SU-DHL-6 (cell line): ENCODE data around the gene GNAO1.

Experiments
- H2AFZ ChIP-seq: fragments of 200-600 bp; sonication (generic); 2 replicates; pipeline ENCODE4 v1.6.1; 2014; ENCODE audit warnings: low read depth, mild to moderate bottlenecking, moderate library complexity, mixed read lengths, antibody characterized with exemption, low read length; ENCODE audit not compliant: severe bottlenecking
- H3F3A ChIP-seq: fragments of 200-600 bp; shearing (Covaris generic); 2 replicates; pipeline ENCODE4 v1.6.0; 2016; ENCODE audit warnings: antibody characterized with exemption, mild to moderate bottlenecking; ENCODE audit not compliant: insufficient read depth
- H3K27ac ChIP-seq: fragments of 200-600 bp; sonication (generic); 2 replicates; pipeline ENCODE4 v1.5.1; 2016; ENCODE audit warnings: low read depth, mild to moderate bottlenecking, low read length, moderate library complexity, mixed read lengths
- H3K27me3 ChIP-seq: fragments of 200-600 bp; sonication (generic), shearing (Covaris generic); 2 replicates; pipeline ENCODE4 v1.6.0; 2014; ENCODE audit warnings: mild to moderate bottlenecking, low read length
- H3K36me3 ChIP-seq: fragments of 200-600 bp; sonication (generic); 2 replicates; pipeline ENCODE4 v1.6.1; 2014; ENCODE audit warnings: mild to moderate bottlenecking, low read length, mixed read lengths
- H3K4me2 ChIP-seq: fragments of 300-600, 200-600 bp; shearing (Covaris generic), sonication (generic); 2 replicates; pipeline ENCODE4 v1.6.0; 2014; ENCODE audit warnings: low read length, low read depth, mild to moderate bottlenecking; ENCODE audit not compliant: poor library complexity, severe bottlenecking
- H3K4me3 ChIP-seq: fragments of 200-600 bp; sonication (generic); 2 replicates; pipeline ENCODE4 v1.5.1; 2014; ENCODE audit warnings: antibody characterized with exemption, low read length, mild to moderate bottlenecking, mixed read lengths; ENCODE audit not compliant: insufficient read depth, poor library complexity, severe bottlenecking
- H3K79me2 ChIP-seq: fragments of 200-600 bp; sonication (generic); 2 replicates; pipeline ENCODE4 v1.6.1; 2014; ENCODE audit warnings: mild to moderate bottlenecking, low read length, moderate library complexity; ENCODE audit not compliant: insufficient read depth
- H3K9ac ChIP-seq: fragments of 200-600 bp; sonication (generic); 2 replicates; pipeline ENCODE4 v1.7.0; 2014; ENCODE audit warnings: mild to moderate bottlenecking, low read length
- H3K9me2 ChIP-seq: fragments of 200-600 bp; sonication (generic); replicated peaks from 2 replicates; pipeline ENCODE4 v1.6.1; 2014; ENCODE audit warnings: low read length; ENCODE audit not compliant: insufficient read depth
- H3K9me3 ChIP-seq: fragments of 200-600 bp; sonication (generic); 2 replicates; pipeline ENCODE4 v1.6.1; 2014; ENCODE audit warnings: low read length, mixed read lengths; ENCODE audit not compliant: insufficient read depth
- H4K20me1 ChIP-seq: fragments of 200-600 bp; sonication (generic); 2 replicates; pipeline ENCODE4 v1.6.1; 2014; ENCODE audit warnings: low read depth, mild to moderate bottlenecking, antibody characterized with exemption, low read length, moderate library complexity, mixed read lengths
- EZH2phosphoT487 ChIP-seq: fragments of 200-600 bp; sonication (generic), shearing (Covaris generic); conservative IDR thresholded peaks from 2 replicates; pipeline ENCODE4 v1.6.1; 2018; ENCODE audit warnings: mild to moderate bottlenecking, antibody characterized with exemption, low read length, moderate library complexity, mixed read lengths
- TF ChIP-seq, protein P1 (sequence below): fragments of 200-600 bp; sonication (generic); IDR thresholded peaks from one replicate; pipeline ENCODE4 v1.5.1; 2017; ENCODE audit warnings: antibody characterized with exemption, mild to moderate bottlenecking, low read length, moderate library complexity; ENCODE audit not compliant: insufficient read depth, poor library complexity, severe bottlenecking

The GNAO1 gene

GRCh38 chr16:56356276-56357240 is 165.3 kb downstream of the GNAO1 start:
- TF ChIP-seq, protein P1, sequence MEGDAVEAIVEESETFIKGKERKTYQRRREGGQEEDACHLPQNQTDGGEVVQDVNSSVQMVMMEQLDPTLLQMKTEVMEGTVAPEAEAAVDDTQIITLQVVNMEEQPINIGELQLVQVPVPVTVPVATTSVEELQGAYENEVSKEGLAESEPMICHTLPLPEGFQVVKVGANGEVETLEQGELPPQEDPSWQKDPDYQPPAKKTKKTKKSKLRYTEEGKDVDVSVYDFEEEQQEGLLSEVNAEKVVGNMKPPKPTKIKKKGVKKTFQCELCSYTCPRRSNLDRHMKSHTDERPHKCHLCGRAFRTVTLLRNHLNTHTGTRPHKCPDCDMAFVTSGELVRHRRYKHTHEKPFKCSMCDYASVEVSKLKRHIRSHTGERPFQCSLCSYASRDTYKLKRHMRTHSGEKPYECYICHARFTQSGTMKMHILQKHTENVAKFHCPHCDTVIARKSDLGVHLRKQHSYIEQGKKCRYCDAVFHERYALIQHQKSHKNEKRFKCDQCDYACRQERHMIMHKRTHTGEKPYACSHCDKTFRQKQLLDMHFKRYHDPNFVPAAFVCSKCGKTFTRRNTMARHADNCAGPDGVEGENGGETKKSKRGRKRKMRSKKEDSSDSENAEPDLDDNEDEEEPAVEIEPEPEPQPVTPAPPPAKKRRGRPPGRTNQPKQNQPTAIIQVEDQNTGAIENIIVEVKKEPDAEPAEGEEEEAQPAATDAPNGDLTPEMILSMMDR: peak; percentile 90
- no peak for TF ChIP-seq EZH2phosphoT487
- no peaks in the 10 kb centered on the region for H4K20me1 ChIP-seq
- H3K27ac ChIP-seq: no peak overlapping the region
- H3K9me3 ChIP-seq: no peaks in the 10 kb centered on the region
- no peaks in the 10 kb centered on the region for H3K9me2 ChIP-seq
- H3K4me2 ChIP-seq: peak overlapping the region; percentile 38
- H2AFZ ChIP-seq: no peak overlapping the region
- no peaks in the 10 kb centered on the region; the same call in 1 of the 2 replicates for H3K36me3 ChIP-seq
- no peaks in the 10 kb centered on the region for H3K27me3 ChIP-seq
- peak overlapping the region; percentile 22; the same call in 1 of the 2 replicates for H3K9ac ChIP-seq
- H3K79me2 ChIP-seq: no peaks in the 10 kb centered on the region
- no peak overlapping the region for H3K4me3 ChIP-seq
- no peaks in the 10 kb centered on the region; the same call in 1 of the 2 replicates for H3F3A ChIP-seq

- no peaks in the 10 kb centered on the region for H3K27me3 ChIP-seq
- no peaks in the 10 kb centered on the region; the same call in 1 of the 2 replicates for H3K36me3 ChIP-seq
- H3F3A ChIP-seq: no peaks in the 10 kb centered on the region; the same call in 1 of the 2 replicates
- TF ChIP-seq, protein P1: no peak
- no peak for TF ChIP-seq EZH2phosphoT487
- no peak overlapping the region for H2AFZ ChIP-seq
- no peaks in the 10 kb centered on the region for H4K20me1 ChIP-seq
- peak overlapping the region; percentile 38 for H3K4me2 ChIP-seq
- no peaks in the 10 kb centered on the region for H3K9me3 ChIP-seq
- H3K79me2 ChIP-seq: no peaks in the 10 kb centered on the region
- no peaks in the 10 kb centered on the region for H3K9me2 ChIP-seq
- no peak overlapping the region for H3K4me3 ChIP-seq
- H3K9ac ChIP-seq: no peak overlapping the region
- H3K27ac ChIP-seq: no peak overlapping the region
Observed at GRCh38 chr16:56357241-56357764, 166.0 kb downstream of the GNAO1 start.

GRCh38 chr16:56357765-56358322 is 166.6 kb downstream of the GNAO1 start:
- no peak overlapping the region for H3K4me2 ChIP-seq
- H3K27ac ChIP-seq: no peak overlapping the region
- no peaks in the 10 kb centered on the region for H3K79me2 ChIP-seq
- H4K20me1 ChIP-seq: no peaks in the 10 kb centered on the region
- no peaks in the 10 kb centered on the region; the same call in 1 of the 2 replicates for H3K36me3 ChIP-seq
- H3K9me3 ChIP-seq: no peaks in the 10 kb centered on the region
- TF ChIP-seq, protein P1: peak; percentile 11
- no peak for TF ChIP-seq EZH2phosphoT487
- H3F3A ChIP-seq: no peaks in the 10 kb centered on the region; the same call in 1 of the 2 replicates
- H3K9ac ChIP-seq: no peak overlapping the region
- H3K27me3 ChIP-seq: no peaks in the 10 kb centered on the region
- no peak overlapping the region for H3K4me3 ChIP-seq
- H2AFZ ChIP-seq: no peak overlapping the region
- H3K9me2 ChIP-seq: no peaks in the 10 kb centered on the region
